K562 (cell line): Measurements from ENCODE around the gene ALKBH3. TPM values are rescaled to one million over a fixed set of nuclear protein-coding genes. Genes with fewer than 3 reads are reported as not detected.
A peak's percentile ranks its signal among the peaks of the same experiment; 100 is the strongest.

Experiments
- ATF7 ChIP-seq: fragments of 450-650 bp; IDR thresholded peaks from 2 replicates; pipeline ENCODE4 v1.7.1; 2014; ENCODE audit warnings: mild to moderate bottlenecking, moderate library complexity
- CCNT2 ChIP-seq: IDR thresholded peaks from 2 replicates; pipeline ENCODE4 v1.6.1; 2011; ENCODE audit warnings: borderline replicate concordance, low read depth, mild to moderate bottlenecking, moderate library complexity, mixed read lengths, low read length; ENCODE audit not compliant: insufficient read length; ENCODE audit errors: extremely low read depth
- EGR1 ChIP-seq: fragments of 450-650 bp; conservative IDR thresholded peaks from 2 replicates; pipeline ENCODE4 v1.6.1; 2017; ENCODE audit warnings: mild to moderate bottlenecking
- GABPB1 ChIP-seq: sonication (generic); formaldehyde crosslinking; IDR thresholded peaks from 2 replicates; pipeline ENCODE4 v1.8.0; 2022; ENCODE audit warnings: mild to moderate bottlenecking, missing genetic modification reagents
- HNRNPK ChIP-seq: fragments of 200-400 bp; formaldehyde crosslinking; IDR thresholded peaks from one replicate; pipeline ENCODE4 v1.6.1; 2018; ENCODE audit warnings: mild to moderate bottlenecking, low read depth, low read length; ENCODE audit not compliant: poor library complexity, severe bottlenecking
- KLF6 ChIP-seq: fragments of 250-450 bp; sonication (Bioruptor Pico); IDR thresholded peaks from 2 replicates; pipeline ENCODE4 v1.4.0; 2020; ENCODE audit warnings: mild to moderate bottlenecking, moderate library complexity, borderline replicate concordance
- MTA3 ChIP-seq: fragments of 450-650 bp; formaldehyde crosslinking; IDR thresholded peaks from 2 replicates; pipeline ENCODE4 v1.6.1; 2017; ENCODE audit warnings: mild to moderate bottlenecking, borderline replicate concordance
- MYNN ChIP-seq, 2 experiments: sonication (generic); formaldehyde crosslinking in 1 of 2; IDR thresholded peaks; 2 replicates each; pipeline versions ENCODE4 v1.5.0 to v1.6.1; 2016 to 2020; ENCODE audit warnings: antibody characterized with exemption in 1 of 2, missing genetic modification reagents in 1 of 2
- NFE2 ChIP-seq: IDR thresholded peaks from 2 replicates; pipeline ENCODE4 v1.6.1; 2014; ENCODE audit warnings: antibody characterized with exemption, low read depth
- NRF1 ChIP-seq, 2 experiments: fragments of 450-650 bp; IDR thresholded peaks in 1 of 2; conservative IDR thresholded peaks in 1 of 2; 2 replicates each; pipeline ENCODE4 v1.6.1; 2014; ENCODE audit warnings: mild to moderate bottlenecking in 2 of 2
- SMAD2 ChIP-seq: fragments of 150-350 bp; IDR thresholded peaks from 2 replicates; pipeline ENCODE4 v1.6.1; 2014; ENCODE audit warnings: low read depth, mild to moderate bottlenecking, low read length
- ZNF41 ChIP-seq: fragments of 250-450 bp; sonication (Bioruptor Pico); conservative IDR thresholded peaks from 2 replicates; pipeline ENCODE4 v1.4.0; 2020; ENCODE audit warnings: mild to moderate bottlenecking
- polyA plus RNA-seq, 8 experiments: library from polyadenylated mRNA; depleted of rRNA in 4 of 8; stranded (reverse) in 5 of 8; unstranded in 3 of 8; fragments of >200 nt; fragmentation: Nextera tagmentation in 2 of 8; fragmentation: Illumina TruSeq in 1 of 8; extraction: Ambion mirVana in 2 of 8; extraction: Trizol in 1 of 8; gene quantifications; 2 replicates each; pipeline versions ENCODE4 v1.2.1 to v1.2.3, GENCODE V29; 2011 to 2014; ENCODE audit warnings: inconsistent platforms in 1 of 8, missing spikeins in 1 of 8
- total RNA-seq, 7 experiments: library from RNA; depleted of rRNA in 6 of 7; stranded (reverse); fragments of >200 nt in 6 of 7; fragmentation: Illumina TruSeq in 2 of 7; extraction: Trizol in 2 of 7; gene quantifications; 2 replicates each; pipeline versions ENCODE4 v1.2.1 to v1.2.3, GENCODE V29; 2011 to 2021; ENCODE audit warnings: low replicate concordance in 1 of 7
- TF ChIP-seq, protein P1 (sequence below): sonication (generic); formaldehyde crosslinking; IDR thresholded peaks from 2 replicates; pipeline ENCODE4 v1.8.0; 2022; ENCODE audit warnings: missing genetic modification reagents, mild to moderate bottlenecking, borderline replicate concordance
- TF ChIP-seq, protein P2 (sequence below): fragments of 200-400 bp; formaldehyde crosslinking; IDR thresholded peaks from 2 replicates; pipeline ENCODE4 v1.6.1; 2017; ENCODE audit warnings: mild to moderate bottlenecking, low read depth, low read length, moderate library complexity
- TF ChIP-seq, protein P3 (sequence below): sonication (generic); formaldehyde crosslinking; IDR thresholded peaks from 2 replicates; pipeline ENCODE4 v1.8.1; 2023; ENCODE audit warnings: mild to moderate bottlenecking, missing genetic modification reagents
- TF ChIP-seq, protein P4 (sequence below): sonication (generic); formaldehyde crosslinking; IDR thresholded peaks from 2 replicates; pipeline ENCODE4 v1.8.0; 2023; ENCODE audit warnings: missing genetic modification reagents, mild to moderate bottlenecking, borderline replicate concordance

ALKBH3 gene
- total and polyA plus RNA-seq, 9 of the 15 experiments (the other 6 are each of a cell fraction or from before 2014, with no cell fraction given) = 16.0 to 49.9 (median 36.5) TPM

DNA sequence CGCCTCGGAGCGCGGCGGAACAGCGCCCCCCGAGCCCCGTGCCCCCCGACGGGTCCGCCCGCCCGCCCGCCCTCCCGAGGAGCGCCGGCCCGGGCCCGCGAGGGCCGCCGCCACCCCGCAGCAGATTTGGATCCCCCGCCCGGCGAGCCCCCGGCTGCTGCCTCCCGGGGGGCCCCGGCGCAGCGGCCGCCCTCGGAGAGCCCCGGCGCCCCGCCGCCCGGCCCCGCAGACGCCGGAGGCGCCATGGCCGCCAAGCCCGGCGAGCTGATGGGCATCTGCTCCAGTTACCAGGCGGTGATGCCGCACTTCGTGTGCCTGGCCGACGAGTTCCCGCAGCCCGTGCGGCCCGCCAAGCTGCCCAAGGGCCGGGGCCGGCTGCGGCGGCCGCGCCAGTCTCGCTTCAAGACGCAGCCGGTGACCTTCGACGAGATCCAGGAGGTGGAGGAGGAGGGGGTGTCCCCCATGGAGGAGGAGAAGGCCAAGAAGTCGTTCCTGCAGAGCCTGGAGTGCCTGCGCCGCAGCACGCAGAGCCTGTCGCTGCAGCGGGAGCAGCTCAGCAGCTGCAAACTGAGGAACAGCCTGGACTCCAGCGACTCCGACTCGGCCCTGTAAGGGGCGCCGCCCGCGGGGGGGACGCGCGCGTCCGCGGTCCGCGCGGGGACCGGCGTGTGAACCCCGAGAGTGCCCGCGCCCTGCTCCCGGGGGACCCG is 62.2 kb downstream of the ALKBH3 start (continued):
- TF ChIP-seq GABPB1 (no peak), NRF1 (conservative IDR thresholded peaks at IDR 0.05 in 1 of 2, IDR thresholded peaks at IDR 0.05 in 1 of 2) (peak in 1 of 2 experiments; percentile 35; a peak in 1 of 4 replicates), NFE2 (no peak), MTA3 (0 out of 2 replicates have a peak, but pooled peaks have one; percentile 19), ZNF41 (CRISPR knock-in tag) (no peak), ATF7 (no peak), EGR1 (0 out of 2 replicates have a peak, but pooled peaks have one; percentile 9), HNRNPK (no peak), MYNN (IDR thresholded peaks at IDR 0.05) (no peak), MYNN (CRISPR knock-in tag; IDR thresholded peaks at IDR 0.05) (no peak), CCNT2 (peak; percentile 38), KLF6 (CRISPR knock-in tag) (no peak), SMAD2 (no peak)
- TF ChIP-seq, protein P1, sequence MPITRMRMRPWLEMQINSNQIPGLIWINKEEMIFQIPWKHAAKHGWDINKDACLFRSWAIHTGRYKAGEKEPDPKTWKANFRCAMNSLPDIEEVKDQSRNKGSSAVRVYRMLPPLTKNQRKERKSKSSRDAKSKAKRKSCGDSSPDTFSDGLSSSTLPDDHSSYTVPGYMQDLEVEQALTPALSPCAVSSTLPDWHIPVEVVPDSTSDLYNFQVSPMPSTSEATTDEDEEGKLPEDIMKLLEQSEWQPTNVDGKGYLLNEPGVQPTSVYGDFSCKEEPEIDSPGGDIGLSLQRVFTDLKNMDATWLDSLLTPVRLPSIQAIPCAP = no peak
- TF ChIP-seq, protein P2, sequence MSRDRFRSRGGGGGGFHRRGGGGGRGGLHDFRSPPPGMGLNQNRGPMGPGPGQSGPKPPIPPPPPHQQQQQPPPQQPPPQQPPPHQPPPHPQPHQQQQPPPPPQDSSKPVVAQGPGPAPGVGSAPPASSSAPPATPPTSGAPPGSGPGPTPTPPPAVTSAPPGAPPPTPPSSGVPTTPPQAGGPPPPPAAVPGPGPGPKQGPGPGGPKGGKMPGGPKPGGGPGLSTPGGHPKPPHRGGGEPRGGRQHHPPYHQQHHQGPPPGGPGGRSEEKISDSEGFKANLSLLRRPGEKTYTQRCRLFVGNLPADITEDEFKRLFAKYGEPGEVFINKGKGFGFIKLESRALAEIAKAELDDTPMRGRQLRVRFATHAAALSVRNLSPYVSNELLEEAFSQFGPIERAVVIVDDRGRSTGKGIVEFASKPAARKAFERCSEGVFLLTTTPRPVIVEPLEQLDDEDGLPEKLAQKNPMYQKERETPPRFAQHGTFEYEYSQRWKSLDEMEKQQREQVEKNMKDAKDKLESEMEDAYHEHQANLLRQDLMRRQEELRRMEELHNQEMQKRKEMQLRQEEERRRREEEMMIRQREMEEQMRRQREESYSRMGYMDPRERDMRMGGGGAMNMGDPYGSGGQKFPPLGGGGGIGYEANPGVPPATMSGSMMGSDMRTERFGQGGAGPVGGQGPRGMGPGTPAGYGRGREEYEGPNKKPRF = no peak
- TF ChIP-seq, protein P3, sequence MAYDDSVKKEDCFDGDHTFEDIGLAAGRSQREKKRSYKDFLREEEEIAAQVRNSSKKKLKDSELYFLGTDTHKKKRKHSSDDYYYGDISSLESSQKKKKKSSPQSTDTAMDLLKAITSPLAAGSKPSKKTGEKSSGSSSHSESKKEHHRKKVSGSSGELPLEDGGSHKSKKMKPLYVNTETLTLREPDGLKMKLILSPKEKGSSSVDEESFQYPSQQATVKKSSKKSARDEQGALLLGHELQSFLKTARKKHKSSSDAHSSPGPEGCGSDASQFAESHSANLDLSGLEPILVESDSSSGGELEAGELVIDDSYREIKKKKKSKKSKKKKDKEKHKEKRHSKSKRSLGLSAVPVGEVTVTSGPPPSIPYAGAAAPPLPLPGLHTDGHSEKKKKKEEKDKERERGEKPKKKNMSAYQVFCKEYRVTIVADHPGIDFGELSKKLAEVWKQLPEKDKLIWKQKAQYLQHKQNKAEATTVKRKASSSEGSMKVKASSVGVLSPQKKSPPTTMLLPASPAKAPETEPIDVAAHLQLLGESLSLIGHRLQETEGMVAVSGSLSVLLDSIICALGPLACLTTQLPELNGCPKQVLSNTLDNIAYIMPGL (CRISPR knock-in tag) = no peak
- TF ChIP-seq, protein P4, sequence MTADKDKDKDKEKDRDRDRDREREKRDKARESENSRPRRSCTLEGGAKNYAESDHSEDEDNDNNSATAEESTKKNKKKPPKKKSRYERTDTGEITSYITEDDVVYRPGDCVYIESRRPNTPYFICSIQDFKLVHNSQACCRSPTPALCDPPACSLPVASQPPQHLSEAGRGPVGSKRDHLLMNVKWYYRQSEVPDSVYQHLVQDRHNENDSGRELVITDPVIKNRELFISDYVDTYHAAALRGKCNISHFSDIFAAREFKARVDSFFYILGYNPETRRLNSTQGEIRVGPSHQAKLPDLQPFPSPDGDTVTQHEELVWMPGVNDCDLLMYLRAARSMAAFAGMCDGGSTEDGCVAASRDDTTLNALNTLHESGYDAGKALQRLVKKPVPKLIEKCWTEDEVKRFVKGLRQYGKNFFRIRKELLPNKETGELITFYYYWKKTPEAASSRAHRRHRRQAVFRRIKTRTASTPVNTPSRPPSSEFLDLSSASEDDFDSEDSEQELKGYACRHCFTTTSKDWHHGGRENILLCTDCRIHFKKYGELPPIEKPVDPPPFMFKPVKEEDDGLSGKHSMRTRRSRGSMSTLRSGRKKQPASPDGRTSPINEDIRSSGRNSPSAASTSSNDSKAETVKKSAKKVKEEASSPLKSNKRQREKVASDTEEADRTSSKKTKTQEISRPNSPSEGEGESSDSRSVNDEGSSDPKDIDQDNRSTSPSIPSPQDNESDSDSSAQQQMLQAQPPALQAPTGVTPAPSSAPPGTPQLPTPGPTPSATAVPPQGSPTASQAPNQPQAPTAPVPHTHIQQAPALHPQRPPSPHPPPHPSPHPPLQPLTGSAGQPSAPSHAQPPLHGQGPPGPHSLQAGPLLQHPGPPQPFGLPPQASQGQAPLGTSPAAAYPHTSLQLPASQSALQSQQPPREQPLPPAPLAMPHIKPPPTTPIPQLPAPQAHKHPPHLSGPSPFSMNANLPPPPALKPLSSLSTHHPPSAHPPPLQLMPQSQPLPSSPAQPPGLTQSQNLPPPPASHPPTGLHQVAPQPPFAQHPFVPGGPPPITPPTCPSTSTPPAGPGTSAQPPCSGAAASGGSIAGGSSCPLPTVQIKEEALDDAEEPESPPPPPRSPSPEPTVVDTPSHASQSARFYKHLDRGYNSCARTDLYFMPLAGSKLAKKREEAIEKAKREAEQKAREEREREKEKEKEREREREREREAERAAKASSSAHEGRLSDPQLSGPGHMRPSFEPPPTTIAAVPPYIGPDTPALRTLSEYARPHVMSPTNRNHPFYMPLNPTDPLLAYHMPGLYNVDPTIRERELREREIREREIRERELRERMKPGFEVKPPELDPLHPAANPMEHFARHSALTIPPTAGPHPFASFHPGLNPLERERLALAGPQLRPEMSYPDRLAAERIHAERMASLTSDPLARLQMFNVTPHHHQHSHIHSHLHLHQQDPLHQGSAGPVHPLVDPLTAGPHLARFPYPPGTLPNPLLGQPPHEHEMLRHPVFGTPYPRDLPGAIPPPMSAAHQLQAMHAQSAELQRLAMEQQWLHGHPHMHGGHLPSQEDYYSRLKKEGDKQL = peak; percentile 85; the same call in 1 of the 2 replicates
